GM12892 (cell line): Measurements from ENCODE around the gene WDR31.
"Not testable (repeated sequence)": the region's sequence is repeated elsewhere in the genome, so short reads cannot be mapped to it uniquely, and the experiment has no call there.

Experiments used
- DNase-seq: peaks from one replicate; pipeline ENCODE4 v3.0.0; 2011; ENCODE audit not compliant: insufficient read length
- FAIRE-seq: peaks from 2 replicates; lab custom pipeline; 2011; peaks lifted over from hg19 to GRCh38; lab: Jason Lieb, UNC
- POLR2A ChIP-seq: IDR thresholded peaks from 2 replicates; pipeline ENCODE4 v1.6.1; 2011; ENCODE audit warnings: low read depth, low read length, control low read depth
- POLR2AphosphoS5 ChIP-seq: IDR thresholded peaks from 2 replicates; pipeline ENCODE4 v1.6.1; 2011; ENCODE audit warnings: low read depth, low read length, control low read depth
- TAF1 ChIP-seq: IDR thresholded peaks from 2 replicates; pipeline ENCODE4 v1.6.1; 2011; ENCODE audit warnings: low read depth, mild to moderate bottlenecking, control low read depth, low read length, borderline replicate concordance

The WDR31 gene

DNA sequence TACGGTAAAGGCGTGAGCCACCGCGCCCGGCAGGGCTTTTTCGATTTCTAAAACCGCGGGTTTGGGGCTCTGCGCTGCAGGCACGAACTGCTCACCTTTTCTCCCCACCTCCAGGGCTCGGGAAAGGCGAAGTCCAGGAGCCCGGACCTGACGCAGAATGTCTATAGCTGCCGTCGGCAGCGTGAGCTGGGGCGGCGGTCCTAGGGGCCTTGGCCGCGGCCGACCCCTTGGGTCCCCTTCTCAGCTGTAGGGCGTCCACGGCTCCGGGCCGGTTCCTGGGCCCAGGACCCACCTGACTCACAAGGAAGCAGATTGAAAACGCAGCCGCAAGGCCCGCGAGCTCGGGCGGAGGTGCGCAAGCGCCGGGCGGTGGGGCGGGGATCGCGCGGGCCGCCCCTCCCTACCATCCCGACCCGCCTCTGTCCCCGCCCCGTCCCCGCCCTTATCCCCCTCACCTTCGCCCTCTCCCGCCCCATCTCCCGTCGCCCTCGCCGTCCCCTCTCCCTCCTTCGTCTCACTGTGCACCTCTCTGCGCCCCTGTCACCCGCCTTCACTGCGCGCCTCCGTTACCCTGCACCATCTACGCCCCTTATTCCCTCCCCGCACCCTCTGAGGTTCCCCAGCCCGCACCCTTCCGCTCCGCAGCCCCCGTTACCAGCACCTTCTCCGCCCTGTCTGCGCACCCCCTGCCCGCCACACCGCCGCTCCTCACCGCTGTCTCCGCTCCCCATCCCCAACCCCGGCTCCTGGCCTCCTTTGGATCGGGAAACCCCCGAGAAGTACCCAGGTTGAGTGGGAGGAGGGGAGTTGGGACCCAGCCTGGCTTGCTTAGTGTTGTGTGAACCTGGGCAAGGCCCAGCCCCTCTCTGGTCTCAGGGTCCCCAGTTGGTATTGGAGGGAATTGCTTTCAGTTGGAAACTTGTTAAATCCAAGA, 36.8 kb upstream of the WDR31 start, which contains the start of gene HDHD3:
Gene HDHD3 (minus strand): TSS at position 353 of the 934 bp plus-strand sequence. CDS start 2,632 bp downstream, outside the sequence.
- FAIRE-seq (peak; percentile 71), DNase-seq (peak; percentile 94)

GRCh38 chr9:113375057-113376023, 35.3 kb upstream of the WDR31 start:
- FAIRE-seq, result no peak
- TF ChIP-seq POLR2AphosphoS5 (no peak), POLR2A (no peak), TAF1 (no peak)
- no peak for DNase-seq

More for the DNA sequence above, 36.8 kb upstream of the WDR31 start, which contains the start of gene HDHD3:
- TF ChIP-seq POLR2AphosphoS5, result 0 out of 2 replicates have a peak, but pooled peaks have one; percentile 50
- TF ChIP-seq POLR2A, result peak; percentile 66; the same call in 1 of the 2 replicates
- TF ChIP-seq TAF1, result peak; percentile 66; the same call in 1 of the 2 replicates

- TF ChIP-seq TAF1 (no peak), POLR2AphosphoS5 (no peak), POLR2A (no peak)
- DNase-seq (no peak), FAIRE-seq (no peak)
Measured at GRCh38 chr9:113373676-113374392, 33.8 kb upstream of the WDR31 start.

DNA sequence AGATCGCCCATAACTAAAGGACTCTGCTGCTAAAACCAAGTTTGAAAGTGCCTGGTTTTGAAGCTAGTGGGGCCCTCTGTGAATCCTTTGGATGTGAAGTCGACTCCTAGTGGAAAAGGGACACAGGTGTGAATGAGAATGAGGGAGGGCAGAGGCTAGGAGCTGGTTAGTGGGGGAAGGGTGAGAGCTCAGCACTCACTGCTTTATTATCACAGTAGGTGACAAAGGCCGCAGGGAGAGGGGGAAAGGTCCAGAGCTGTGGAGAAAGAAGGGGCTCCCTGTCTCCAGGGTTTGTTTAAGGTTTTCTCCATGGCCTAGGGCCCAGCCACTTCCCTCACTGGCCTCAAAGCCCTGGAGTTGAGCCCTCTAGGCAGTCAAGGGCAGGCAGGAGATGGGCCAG, 33.2 kb upstream of the WDR31 start:
- no peak for TF ChIP-seq TAF1
- no peak for TF ChIP-seq POLR2AphosphoS5
- no peak for TF ChIP-seq POLR2A
- FAIRE-seq (no peak), DNase-seq (no peak)

- FAIRE-seq, result no peak
- TF ChIP-seq POLR2A (no peak), TAF1 (no peak)
- no peak for DNase-seq
Measured at GRCh38 chr9:113372059-113372458, 32.0 kb upstream of the WDR31 start.

DNA sequence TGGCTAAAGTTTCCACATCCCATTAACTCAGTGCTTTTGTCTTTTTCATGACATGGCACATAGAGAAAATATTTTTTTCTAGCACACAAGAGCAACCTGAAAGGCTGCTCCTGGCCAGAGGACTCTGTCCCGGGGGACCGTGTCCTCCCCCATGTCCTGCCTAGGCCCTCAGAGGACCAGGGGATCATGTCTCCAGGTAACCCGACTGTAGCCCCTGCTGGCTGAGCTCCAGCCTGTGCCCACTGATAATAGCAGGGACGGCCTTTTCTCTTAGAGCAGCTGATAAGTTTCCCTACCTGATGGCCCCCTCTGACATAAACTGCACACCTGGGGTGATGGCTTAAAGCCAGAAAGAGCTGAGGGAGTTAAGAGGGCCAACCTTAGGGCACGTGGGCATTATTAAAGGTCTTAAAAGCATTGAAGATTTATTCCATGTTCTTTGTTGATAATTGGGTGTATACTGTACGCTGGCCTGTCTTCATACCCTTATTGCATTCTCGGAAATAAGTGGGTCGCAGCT, 30.8 kb upstream of the WDR31 start:
- no peak for FAIRE-seq
- no peak for DNase-seq
- TF ChIP-seq POLR2A (no peak), TAF1 (no peak), POLR2AphosphoS5 (no peak)

GRCh38 chr9:113369855-113370140, 29.7 kb upstream of the WDR31 start:
- no peak for TF ChIP-seq POLR2AphosphoS5
- TF ChIP-seq TAF1, result no peak
- TF ChIP-seq POLR2A, result no peak
- DNase-seq (no peak), FAIRE-seq (no peak)

- FAIRE-seq, result no peak
- TF ChIP-seq POLR2A (no peak), TAF1 (no peak), POLR2AphosphoS5 (no peak)
- no peak for DNase-seq
Measured at GRCh38 chr9:113368982-113369854, 29.1 kb upstream of the WDR31 start.

DNA sequence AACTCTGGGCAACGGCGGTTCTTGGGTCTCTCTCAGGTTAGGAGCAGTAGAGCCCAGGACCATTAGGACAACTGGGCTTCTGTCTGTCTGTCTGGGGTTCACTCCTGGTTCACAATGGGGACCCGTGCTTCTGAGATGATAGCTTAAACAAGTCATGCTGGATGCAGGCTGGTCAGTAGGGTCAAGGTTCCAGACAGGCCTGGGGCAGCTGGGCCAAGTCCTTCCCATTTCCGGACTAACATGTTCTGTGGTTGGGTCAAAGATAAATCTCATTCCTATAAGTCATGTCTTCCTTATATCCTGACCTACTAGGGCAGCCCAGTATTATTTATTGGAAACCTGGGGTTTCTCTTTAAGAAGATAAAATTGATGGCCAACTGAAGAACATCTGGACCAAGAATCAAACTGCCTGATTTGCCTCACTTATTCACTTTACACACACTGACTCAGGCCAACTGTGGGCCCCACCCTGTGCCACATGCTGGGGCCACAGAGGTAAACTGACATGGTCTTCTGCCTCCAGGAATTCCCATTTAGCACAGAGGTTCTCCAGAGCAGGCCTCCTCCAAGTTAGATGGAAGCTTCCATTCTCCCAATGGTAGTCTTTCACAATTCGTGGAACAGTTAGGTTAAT, 28.4 kb upstream of the WDR31 start:
- TF ChIP-seq TAF1, result no peak
- TF ChIP-seq POLR2A, result no peak
- no peak for TF ChIP-seq POLR2AphosphoS5
- DNase-seq (no peak), FAIRE-seq (no peak)

DNA sequence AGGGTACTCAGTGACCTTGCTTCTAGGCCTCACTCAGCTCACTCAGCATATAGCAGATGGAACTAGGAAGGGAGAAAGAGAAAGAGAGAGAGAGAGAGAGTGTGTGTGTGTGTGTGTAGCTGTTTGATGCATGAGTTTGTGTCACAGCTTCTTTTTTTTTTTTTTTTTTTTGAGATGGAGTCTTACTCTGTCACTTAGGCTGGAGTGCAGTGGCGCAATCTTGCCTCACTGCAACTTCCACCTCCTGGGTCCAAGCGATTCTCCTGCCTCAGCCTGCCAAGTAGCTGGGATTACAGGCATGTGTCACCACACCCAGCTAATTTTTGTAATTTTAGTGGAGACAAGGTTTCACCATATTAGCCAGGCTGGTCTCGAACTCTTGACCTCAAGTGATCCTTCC, 25.6 kb upstream of the WDR31 start:
- FAIRE-seq, DNase-seq: not testable (repeated sequence)
